Stimulated activated CD8-positive, alpha-beta memory T cell treated with anti-CD3 and anti-CD28 coated beads, Interleukin-4, amount 100 ng/mL, for 4 hours (primary cell): ENCODE measurements around the gene KSR1.
"Not testable (repeated sequence)": the region's sequence is repeated elsewhere in the genome, so short reads cannot be mapped to it uniquely, and the experiment has no call there.

ENCODE experiments used
- DNase-seq, 2 donors: peaks; one replicate each; pipeline ENCODE4 v3.0.0-alpha.2; 2020; ENCODE audit warnings: low read depth in 2 of 2, low spot score in 1 of 2

Gene KSR1

GRCh38 chr17:27426471-27426870 lies 29.8 kb upstream of the KSR1 start:
- not testable (repeated sequence) for DNase-seq

GRCh38 chr17:27427166-27427862 lies 28.9 kb upstream of the KSR1 start:
- DNase-seq, result not testable (repeated sequence)

- DNase-seq, result no peak
Observed at GRCh38 chr17:27428781-27429505, 27.3 kb upstream of the KSR1 start.

- DNase-seq, result no peak
Observed at GRCh38 chr17:27429666-27430382, 26.4 kb upstream of the KSR1 start.

- no peak for DNase-seq
Observed at GRCh38 chr17:27430383-27430840, 25.8 kb upstream of the KSR1 start.

GRCh38 chr17:27430882-27431491 lies 25.3 kb upstream of the KSR1 start:
- DNase-seq, result no peak

GRCh38 chr17:27433521-27433920 lies 22.7 kb upstream of the KSR1 start:
- DNase-seq, result no peak

- not testable (repeated sequence) for DNase-seq
Observed at GRCh38 chr17:27435431-27436070, 20.7 kb upstream of the KSR1 start.

GRCh38 chr17:27438348-27438998 lies 17.8 kb upstream of the KSR1 start:
- no peak for DNase-seq

GRCh38 chr17:27439342-27439741 lies 16.9 kb upstream of the KSR1 start:
- DNase-seq, result no peak

GRCh38 chr17:27442702-27443101 lies 13.5 kb upstream of the KSR1 start:
- no peak for DNase-seq

GRCh38 chr17:27443491-27443890 lies 12.8 kb upstream of the KSR1 start:
- no peak for DNase-seq

- no peak for DNase-seq
Observed at GRCh38 chr17:27445971-27446370, 10.3 kb upstream of the KSR1 start.

- DNase-seq, result no peak
Observed at GRCh38 chr17:27446569-27447301, 9.5 kb upstream of the KSR1 start.

GRCh38 chr17:27448534-27448933 lies 7.7 kb upstream of the KSR1 start:
- not testable (repeated sequence) for DNase-seq

GRCh38 chr17:27449541-27449940 lies 6.7 kb upstream of the KSR1 start:
- DNase-seq, result no peak

- no peak for DNase-seq
Observed at GRCh38 chr17:27449988-27450387, 6.3 kb upstream of the KSR1 start.

- no peak for DNase-seq
Observed at GRCh38 chr17:27450416-27450815, 5.8 kb upstream of the KSR1 start.

GRCh38 chr17:27451906-27452305 lies 4.3 kb upstream of the KSR1 start:
- no peak for DNase-seq

GRCh38 chr17:27452828-27453227 lies 3.4 kb upstream of the KSR1 start:
- DNase-seq, result no peak
